ENCODE results near the gene ARHGAP42.
"Not testable (repeated sequence)": the region's sequence is repeated elsewhere in the genome, so short reads cannot be mapped to it uniquely, and the experiment has no call there.

The ARHGAP42 gene, protein sequence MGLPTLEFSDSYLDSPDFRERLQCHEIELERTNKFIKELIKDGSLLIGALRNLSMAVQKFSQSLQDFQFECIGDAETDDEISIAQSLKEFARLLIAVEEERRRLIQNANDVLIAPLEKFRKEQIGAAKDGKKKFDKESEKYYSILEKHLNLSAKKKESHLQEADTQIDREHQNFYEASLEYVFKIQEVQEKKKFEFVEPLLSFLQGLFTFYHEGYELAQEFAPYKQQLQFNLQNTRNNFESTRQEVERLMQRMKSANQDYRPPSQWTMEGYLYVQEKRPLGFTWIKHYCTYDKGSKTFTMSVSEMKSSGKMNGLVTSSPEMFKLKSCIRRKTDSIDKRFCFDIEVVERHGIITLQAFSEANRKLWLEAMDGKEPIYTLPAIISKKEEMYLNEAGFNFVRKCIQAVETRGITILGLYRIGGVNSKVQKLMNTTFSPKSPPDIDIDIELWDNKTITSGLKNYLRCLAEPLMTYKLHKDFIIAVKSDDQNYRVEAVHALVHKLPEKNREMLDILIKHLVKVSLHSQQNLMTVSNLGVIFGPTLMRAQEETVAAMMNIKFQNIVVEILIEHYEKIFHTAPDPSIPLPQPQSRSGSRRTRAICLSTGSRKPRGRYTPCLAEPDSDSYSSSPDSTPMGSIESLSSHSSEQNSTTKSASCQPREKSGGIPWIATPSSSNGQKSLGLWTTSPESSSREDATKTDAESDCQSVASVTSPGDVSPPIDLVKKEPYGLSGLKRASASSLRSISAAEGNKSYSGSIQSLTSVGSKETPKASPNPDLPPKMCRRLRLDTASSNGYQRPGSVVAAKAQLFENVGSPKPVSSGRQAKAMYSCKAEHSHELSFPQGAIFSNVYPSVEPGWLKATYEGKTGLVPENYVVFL

DNA sequence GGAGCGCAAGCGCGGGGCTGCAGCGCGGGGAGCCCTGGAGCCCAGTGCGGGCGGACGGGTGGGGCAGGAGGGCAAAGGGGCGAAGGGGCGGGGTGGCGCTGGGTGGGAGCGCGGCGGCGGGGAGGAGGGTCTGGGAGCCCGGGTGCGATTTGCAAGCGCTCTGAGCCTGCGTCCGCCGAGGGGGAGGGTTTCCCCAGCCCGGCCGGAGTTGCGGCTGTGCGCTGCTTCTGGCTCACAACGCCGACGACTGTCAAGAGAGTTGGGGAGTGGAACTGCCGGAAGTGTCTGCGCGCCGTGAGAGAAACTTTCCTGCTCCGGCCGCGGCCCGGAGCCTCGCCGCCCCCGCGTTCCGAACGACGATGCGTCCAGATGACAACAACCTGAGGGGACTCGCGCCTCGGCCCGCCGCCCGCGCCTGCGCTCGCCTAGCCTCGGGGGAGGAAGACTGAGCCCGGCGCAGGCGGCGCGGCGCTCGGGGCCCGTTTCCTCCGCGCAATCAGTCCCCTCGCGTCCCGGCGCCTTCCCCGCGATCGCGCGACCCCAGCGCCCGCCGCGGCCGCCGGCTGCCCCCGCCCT lies at the start of gene ARHGAP42:
Gene ARHGAP42 (plus strand): TSS at position 235 of the 576 bp plus-strand sequence. CDS start 391 bp downstream, outside the sequence.
- peak within 1 kb of the TSS; percentile 63 for H3K27ac ChIP-seq

DNA sequence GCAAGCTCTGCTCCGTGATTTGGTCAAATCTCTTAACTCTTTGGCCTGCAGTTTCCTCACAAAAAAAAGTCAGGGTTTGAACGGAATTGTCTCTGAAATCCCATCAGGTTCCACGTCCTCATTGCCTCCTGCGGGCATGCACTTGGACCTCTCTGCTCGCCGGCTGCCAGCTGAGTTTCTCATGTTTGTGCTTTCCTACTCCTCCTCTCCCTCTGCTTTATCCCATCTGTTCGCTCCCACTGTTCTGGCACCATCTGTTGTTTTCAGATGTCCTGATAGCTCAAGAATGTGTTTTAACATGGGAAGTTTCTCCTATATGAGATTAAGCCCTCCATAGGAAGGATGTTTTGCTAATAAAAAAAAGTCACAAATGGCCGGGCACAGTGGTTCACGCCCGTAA lies 49.4 kb upstream of the ARHGAP42 start:
- H3K27ac ChIP-seq, result no peak overlapping the region
- DNase-seq (ENCODE audit: low read depth, low spot score), result no peak

More for the DNA sequence above, at the start of gene ARHGAP42:
- no peak for DNase-seq (ENCODE audit: low read depth, low spot score)

DNA sequence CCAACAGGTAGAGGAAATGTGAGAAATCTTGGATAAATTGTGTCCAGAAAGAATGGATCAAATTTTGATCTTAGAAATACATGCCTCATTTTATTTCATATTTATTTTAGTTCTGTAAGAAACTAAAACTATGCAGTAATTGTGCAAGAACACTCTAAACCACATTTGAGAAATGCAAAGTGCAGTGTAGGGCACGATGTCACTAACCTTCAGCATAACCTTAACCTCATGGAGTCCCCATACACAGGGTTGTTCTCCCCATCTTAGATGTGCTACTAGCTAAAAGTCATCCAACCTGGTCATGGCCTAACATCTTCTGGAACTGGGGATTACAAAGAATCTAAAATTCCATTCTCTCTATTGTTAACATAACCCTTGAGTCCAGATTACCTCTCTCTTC lies 48.4 kb upstream of the ARHGAP42 start:
- DNase-seq (ENCODE audit: low read depth, low spot score), result no peak
- peak overlapping the region; percentile 49 for H3K27ac ChIP-seq

DNA sequence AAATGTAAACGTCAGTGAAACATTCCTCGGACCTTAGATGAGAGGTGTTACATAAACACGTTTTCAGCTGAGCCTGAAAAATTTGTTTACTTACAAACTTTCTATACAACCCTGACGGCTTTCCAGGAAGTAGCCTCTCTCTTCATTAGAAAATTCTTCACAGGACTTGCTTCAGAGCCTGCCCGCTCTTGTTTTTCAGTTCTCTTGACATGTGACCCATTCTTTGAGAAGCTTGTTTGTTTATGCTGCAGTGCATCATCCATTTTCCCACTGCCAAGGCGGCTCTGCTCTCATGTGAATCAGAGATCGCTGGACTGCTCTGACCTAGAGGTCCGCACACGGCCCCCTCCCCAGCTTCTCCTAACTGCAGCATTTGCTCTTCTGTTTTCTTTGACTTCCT lies 47.9 kb upstream of the ARHGAP42 start:
- peak; percentile 84 for DNase-seq (ENCODE audit: low read depth, low spot score)
- H3K27ac ChIP-seq, result peak overlapping the region; percentile 49

DNA sequence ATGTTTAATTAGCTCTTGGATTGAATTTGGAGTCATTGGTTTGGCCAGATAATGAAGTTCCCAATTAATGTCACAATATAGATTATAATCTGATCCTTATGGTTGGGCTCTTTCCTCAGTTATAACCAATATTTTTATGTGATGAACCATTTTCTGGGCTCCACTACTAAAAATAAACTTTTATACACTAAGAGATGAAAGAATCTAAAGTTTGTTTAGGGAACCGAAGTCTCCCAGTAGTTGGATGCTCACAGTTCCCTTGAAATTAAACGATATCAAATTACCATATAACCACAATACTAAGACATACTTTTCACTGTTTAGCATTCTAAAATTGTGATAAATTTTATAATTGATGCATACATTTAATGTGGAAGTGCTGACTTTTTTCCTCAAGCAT lies 47.0 kb upstream of the ARHGAP42 start:
- no peak for DNase-seq (ENCODE audit: low read depth, low spot score)
- no peak overlapping the region for H3K27ac ChIP-seq

DNA sequence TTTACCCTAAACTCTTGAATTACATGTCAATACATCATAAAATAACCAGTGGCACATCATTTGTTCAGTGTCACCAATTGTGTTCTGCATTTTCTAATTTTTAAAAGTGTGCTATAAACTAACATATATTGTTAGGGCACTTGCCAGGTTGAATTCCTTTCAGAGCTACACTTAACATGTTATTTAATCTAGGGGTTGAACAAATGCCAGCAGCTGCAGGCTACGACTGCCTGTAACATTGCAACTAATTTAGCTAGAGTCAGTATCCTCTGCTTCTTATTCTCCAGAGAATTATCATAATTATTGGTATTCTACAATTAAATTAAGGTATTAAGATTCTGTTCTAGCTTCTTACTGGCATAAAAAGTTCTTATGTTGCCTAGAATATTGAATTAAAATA lies 46.4 kb upstream of the ARHGAP42 start:
- no peak overlapping the region for H3K27ac ChIP-seq
- no peak for DNase-seq (ENCODE audit: low read depth, low spot score)

DNA sequence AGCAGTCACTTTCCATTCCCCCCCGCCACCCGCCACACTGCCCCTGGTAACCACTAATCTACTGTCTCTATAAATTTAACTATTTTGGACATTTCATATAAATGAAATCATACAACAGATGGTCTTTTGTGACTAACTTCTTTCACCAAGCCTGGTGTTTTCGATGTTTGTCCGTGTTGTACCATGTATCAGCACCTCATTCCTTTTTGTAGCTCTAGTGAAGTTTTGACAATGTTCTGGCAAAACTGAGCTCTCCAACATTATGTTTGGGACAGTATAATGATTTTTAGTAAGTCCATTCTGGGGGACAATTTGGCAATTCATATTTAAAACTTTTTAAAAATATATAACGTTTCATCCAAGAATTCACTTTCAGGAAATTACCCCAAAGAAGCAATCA lies 45.6 kb upstream of the ARHGAP42 start:
- no peak for DNase-seq (ENCODE audit: low read depth, low spot score)
- no peak overlapping the region for H3K27ac ChIP-seq

DNA sequence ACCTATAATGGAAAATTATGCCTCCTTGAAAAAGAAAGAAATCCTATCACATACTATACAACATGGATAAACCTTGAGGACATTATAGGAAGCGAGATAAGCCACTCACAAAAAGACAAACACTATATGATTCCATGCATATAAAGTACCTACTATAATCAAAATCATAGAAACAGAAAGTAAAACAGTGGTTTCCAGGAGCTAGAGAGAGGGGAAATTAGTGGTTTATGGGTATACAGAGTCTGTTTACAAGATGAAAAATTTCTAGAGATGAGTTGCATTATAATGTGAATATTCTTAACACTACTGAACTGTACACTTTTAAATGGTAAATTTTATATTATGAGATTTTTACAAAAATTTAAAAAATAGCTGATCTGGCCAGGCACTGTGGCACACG lies 40.5 kb upstream of the ARHGAP42 start:
- no peak for DNase-seq (ENCODE audit: low read depth, low spot score)
- H3K27ac ChIP-seq, result no peak overlapping the region

DNA sequence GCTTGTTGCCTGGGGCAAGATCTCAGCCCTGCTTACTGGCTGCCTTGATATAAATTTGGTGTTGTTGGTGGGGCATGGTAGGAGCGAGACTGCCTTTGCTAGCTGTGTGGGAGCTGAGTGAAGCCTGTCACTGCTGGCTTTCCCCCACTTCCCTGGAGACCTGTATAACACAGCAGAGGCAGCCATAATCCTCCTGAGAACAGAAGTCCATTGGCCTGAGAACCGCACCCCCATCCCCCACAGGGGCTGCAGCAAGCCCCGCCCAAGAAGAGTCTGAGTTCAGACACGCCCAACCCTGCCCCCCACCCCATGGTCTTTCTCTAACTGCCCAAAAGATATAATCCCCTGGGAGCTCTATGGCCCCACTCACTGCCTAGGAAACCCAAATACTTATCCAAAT lies 39.2 kb upstream of the ARHGAP42 start:
- DNase-seq (ENCODE audit: low read depth, low spot score), result no peak
- H3K27ac ChIP-seq, result no peak overlapping the region

DNA sequence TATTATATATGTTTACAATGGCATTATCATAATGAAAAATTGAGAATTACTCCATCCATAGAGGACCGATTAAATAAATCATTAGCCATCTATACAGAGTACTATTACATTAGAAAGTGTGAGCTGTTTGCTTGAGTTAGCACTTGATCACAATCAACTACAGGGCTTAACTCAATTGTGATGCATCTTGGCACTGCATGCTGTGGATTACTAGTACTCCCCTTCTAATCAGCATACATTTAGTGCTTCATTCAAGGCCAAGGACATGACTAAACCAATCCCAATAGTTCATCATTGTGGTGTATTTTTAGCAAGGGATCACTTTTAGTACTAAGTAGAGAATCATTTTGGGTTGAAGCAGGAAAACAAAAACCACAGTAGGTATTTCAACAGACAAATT lies 23.5 kb upstream of the ARHGAP42 start:
- DNase-seq (ENCODE audit: low read depth, low spot score), result no peak
- no peak overlapping the region for H3K27ac ChIP-seq

DNA sequence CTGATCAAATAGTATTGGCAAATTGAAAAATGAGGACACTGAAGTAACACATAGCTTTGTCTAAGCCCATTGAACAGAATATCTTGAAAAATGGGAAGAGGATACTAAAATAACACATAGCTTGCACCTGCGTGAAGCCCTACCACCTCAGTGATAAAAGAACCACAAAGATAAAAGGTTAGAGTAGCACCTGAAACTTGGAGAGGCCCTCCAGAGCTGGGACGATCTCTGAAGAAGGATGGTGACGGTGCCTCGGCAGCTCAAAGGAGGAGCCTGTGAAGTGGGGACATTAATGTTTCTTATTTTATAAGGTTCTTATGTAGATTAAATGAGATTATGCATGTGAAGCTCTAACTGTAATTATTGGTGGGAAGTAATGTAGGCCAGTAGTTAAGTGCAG lies 23.1 kb upstream of the ARHGAP42 start:
- H3K27ac ChIP-seq, result no peak overlapping the region
- DNase-seq (ENCODE audit: low read depth, low spot score), result no peak

DNA sequence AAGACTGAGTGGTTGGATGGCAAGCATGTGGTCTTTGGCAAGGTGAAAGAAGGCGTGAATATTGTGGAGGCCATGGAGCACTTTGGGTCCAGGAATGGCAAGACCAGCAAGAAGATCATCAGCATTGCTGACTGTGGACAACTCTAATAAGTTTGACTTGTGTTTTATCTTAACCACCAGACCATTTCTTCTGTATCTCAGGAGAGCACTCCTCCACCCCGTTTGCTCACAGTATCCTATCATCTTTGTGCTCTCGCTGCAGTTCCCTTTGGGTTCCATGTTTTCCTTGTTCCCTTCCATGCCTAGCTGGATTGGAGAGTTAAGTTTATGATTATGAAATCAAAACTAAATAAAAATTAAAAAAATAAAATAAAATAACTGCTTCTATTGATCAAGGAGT lies 20.3 kb upstream of the ARHGAP42 start:
- H3K27ac ChIP-seq, result not testable (repeated sequence)

DNA sequence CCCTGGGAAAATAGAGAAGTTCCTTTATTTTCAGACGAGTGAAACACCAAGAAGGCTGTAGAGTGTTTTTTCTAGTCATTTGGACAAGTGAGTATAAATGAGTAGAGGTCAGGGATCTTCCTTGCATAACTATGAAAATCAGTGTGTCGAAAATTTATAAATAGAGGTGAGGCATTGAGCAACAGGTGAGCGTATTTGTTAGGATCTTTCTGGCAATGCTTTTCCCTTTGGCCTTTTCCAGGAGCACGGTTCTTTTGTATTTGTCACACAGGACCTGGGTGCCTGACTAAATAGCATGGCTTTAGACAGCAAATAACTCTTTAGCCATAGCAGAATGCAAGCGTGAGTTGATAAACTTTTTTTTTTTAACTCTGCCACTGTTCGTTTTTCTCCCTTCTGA lies 19.6 kb upstream of the ARHGAP42 start:
- H3K27ac ChIP-seq, result no peak overlapping the region
- no peak for DNase-seq (ENCODE audit: low read depth, low spot score)

More for the DNA sequence above, 20.3 kb upstream of the ARHGAP42 start:
- not testable (repeated sequence) for DNase-seq (ENCODE audit: low read depth, low spot score)

DNA sequence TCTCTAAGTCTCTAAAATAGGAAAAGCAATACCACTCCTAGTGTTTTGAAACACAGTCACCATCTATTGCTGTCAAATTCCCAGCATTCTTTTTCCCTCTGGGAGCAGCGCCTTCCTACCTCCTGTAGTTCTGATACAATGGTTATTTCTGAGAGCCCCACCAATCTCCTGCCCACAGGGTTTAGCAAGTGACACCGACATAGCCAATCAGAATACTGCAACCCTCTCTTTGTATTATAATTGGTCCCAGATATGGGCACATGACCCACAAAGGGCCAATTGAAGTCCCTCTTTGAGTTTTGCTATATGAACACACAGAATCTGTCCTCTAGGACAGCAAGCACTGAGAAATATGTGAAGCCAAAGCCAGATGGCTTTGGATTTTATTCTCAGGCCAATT lies 16.9 kb upstream of the ARHGAP42 start:
- DNase-seq (ENCODE audit: low read depth, low spot score), result no peak
- H3K27ac ChIP-seq, result no peak overlapping the region

DNA sequence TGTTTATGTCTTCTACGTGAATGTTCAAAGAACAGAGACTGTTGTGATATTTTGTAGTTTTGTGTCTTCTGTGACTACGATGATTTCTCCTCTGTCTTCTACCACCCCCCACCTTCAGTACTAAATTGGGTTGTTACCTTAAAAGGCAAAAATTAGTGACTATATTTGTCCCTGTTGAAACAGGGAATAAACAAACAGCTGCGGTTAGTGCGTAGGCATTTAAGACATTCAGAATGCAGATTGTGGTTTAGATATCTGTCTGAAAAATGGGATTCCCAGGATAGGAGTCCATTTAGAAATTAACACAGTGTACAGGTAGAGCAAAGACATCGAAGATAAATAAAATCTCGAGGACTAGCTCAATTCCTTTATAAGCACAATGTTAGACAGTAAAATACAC lies 15.6 kb upstream of the ARHGAP42 start:
- no peak for DNase-seq (ENCODE audit: low read depth, low spot score)

DNA sequence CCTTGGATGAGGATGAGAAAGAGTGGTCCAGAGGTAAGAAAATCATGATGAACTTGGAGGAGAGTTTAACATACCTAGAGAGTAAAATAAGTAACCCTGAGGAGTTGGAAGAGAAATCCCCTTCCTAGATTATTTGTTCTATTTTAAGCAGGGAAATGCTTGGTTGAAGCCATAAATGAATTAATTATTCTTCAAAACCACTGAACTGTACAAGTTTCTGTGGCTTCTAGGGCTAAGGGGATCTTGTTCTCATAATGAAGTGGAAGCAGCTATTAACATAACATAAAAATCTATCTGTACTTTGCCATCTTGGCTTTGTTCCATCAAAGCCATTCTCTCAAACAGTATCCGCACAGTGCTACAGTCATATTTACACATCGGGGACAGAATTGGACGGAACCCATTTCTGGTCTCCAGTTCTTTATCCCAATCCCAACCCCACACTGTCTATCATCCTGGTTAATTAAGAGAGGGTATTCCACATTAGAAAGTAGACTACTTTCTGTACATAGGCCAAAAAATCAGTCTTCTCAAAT lies 14.5 kb upstream of the ARHGAP42 start:
- DNase-seq (ENCODE audit: low read depth, low spot score), result no peak
- no peak overlapping the region for H3K27ac ChIP-seq

More for the DNA sequence above, 15.6 kb upstream of the ARHGAP42 start:
- H3K27ac ChIP-seq, result no peak overlapping the region

DNA sequence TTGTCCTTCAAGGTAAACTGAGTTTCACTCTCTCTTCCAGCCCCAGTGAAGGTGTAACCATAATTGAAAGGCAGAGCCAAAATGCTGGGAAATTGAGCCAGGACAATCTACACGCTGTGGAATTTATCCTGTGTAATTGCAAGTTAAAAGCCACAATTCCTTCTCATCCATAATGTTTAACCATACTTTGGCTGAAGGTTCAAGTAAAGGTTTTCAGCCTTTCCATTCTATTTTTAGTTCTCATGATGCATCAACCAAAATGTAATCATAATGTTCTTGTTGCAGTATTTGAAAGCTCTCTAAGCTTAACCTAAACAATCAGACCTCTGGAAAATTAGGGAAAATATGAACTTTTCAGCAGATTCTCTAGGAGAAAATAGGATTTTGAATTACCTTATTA lies 14.0 kb upstream of the ARHGAP42 start:
- DNase-seq (ENCODE audit: low read depth, low spot score), result no peak
- no peak overlapping the region for H3K27ac ChIP-seq

DNA sequence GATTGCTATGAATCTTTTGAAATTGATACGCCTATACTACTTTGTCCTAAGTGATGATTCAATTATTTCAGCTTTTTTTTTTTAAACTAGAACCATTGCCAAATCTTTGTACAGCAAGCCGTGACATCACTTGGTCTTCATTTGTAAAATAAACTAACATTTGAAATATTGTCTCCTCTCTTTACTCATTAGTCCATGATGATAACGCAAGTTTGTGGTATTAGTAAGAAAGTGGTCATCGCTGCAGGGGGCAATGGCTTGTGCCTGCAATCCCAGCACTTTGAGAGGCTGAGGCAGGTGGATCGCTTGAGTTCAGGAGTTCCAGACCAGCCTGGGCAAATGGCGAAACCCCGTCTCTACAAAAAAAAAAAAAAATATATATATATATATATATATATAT lies 12.9 kb upstream of the ARHGAP42 start:
- no peak overlapping the region for H3K27ac ChIP-seq
- DNase-seq (ENCODE audit: low read depth, low spot score), result no peak

DNA sequence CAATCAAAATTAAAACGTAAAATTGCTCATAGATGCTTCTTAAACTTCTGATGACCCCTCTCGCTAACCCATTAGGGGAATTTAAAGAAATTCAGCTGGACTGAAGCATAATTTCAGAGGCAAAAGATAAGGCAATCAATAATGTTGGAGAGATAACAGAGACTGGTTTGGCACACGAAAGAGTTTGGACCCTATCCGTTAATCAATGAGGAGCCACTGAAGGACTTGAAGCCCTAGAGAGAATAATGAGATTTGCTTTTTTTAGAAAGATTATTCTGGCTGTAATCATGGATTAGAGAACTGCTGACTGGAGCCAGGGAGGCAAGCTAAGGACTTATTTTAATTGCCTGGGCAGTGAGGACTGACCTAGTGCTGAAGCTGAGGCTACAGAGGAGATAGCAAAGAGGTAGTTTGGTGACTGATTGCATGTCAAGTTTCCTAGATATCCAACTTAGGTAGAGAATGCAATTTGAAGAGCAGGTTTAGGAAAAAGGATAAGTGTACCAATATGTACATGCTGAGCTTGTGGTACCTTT lies 11.9 kb upstream of the ARHGAP42 start:
- H3K27ac ChIP-seq, result no peak overlapping the region
- no peak for DNase-seq (ENCODE audit: low read depth, low spot score)

DNA sequence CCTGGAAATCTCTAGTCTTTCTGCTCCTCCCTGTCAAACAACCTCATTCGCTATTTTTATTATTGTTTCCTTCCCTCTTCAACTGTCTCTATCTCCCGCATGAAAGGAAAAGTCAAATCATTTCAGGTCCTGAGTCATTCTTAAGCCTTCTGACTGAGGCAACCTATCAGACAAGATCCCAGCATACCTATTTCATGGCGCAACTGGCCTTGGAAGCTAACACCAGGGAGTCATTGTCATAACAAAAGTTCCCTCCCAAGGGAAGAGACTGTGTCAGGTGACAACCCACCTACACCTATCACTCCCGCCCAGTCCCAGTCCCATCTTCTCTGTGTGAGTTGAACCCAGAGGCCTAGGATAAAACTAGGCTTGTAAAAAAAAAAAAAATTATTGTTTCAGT lies 10.2 kb upstream of the ARHGAP42 start:
- DNase-seq (ENCODE audit: low read depth, low spot score), result no peak
- H3K27ac ChIP-seq, result no peak overlapping the region

Data from epithelial cell of prostate (primary cell).